GM12872 (cell line): ENCODE measurements around the gene RYR3.

Experiments
- TF ChIP-seq, protein P1 (sequence below): IDR thresholded peaks from 3 replicates; pipeline ENCODE4 v1.5.1; 2011; ENCODE audit warnings: low read depth, mild to moderate bottlenecking, low read length, moderate library complexity; ENCODE audit not compliant: insufficient read depth

RYR3 gene

DNA sequence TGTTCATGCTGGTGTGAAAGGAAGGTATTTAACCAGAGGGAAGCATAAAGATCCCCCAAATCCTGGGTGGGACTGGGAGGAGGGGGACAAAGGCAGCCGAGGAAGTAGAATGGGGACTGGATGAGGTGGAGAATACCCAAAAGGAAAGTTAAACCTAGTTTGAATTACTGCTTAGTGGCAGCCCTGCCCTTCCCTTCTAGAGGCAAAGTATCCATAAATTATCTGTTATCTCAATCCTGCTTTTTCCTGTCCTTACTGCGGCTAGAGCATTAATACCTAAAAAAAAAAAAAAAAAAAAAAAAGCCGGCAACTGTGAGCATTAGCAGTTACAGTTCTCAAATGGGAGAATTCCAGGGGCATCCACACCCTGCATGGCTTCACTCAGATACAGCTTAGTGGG, 139.0 kb downstream of the RYR3 start:
- TF ChIP-seq, protein P1, sequence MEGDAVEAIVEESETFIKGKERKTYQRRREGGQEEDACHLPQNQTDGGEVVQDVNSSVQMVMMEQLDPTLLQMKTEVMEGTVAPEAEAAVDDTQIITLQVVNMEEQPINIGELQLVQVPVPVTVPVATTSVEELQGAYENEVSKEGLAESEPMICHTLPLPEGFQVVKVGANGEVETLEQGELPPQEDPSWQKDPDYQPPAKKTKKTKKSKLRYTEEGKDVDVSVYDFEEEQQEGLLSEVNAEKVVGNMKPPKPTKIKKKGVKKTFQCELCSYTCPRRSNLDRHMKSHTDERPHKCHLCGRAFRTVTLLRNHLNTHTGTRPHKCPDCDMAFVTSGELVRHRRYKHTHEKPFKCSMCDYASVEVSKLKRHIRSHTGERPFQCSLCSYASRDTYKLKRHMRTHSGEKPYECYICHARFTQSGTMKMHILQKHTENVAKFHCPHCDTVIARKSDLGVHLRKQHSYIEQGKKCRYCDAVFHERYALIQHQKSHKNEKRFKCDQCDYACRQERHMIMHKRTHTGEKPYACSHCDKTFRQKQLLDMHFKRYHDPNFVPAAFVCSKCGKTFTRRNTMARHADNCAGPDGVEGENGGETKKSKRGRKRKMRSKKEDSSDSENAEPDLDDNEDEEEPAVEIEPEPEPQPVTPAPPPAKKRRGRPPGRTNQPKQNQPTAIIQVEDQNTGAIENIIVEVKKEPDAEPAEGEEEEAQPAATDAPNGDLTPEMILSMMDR, result no peak

DNA sequence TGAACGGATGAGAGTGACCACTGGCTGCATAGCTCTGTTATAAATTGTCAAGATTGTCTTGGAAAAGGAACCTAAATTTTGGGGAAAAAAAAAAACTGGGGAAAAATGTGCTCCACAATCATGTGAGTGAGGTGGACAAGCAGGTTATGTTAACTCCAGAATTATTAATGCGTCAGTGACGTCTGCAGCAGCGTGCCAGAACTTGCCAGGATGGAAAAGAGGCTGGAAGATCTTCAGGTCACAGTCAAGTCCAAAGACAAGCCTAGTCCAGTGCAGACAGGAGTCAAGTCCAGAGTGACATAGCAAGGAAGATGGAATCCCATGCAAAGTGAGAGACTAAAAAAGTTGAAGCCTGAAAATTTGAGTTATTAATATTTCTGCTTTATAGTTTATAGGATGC, 140.6 kb downstream of the RYR3 start:
- TF ChIP-seq, protein P1, result no peak

DNA sequence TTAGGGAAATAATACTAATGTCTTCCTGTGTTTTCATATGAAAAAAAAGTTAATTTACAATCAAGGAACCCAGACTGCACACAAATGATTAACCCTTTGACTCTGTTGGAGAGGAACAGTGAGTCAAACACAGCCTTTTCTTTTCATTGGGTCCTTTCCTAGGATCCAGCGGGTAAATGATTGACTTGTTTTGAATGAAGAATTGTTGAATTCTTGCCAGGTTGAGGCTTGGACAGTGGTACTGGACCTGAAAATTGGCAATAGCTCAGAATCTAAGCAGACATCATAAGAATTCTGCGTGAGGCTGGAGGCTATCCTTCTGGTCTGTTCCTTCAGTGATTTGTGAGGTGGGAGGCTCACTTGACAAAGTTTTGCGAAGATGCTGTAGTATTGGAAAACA, 143.0 kb downstream of the RYR3 start:
- TF ChIP-seq, protein P1, result no peak

DNA sequence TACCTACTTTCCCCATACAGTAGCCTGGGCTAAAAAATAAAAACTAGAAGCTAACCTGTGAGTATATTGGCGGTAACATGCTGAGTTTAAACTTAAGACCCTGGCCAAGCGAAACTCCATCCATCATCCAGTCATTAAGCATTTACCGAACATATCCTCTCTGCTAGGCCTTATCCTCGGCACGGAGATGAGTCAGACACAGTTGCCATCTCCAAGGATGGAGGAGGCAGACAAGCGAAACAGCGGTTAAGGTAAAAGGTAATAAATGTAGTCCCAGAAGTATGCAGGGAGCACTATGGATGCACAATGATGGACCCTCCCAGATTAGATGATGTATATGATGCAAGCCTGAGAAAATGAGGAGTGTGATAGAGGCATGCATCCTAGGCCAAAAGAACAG, 143.6 kb downstream of the RYR3 start:
- TF ChIP-seq, protein P1, result no peak

DNA sequence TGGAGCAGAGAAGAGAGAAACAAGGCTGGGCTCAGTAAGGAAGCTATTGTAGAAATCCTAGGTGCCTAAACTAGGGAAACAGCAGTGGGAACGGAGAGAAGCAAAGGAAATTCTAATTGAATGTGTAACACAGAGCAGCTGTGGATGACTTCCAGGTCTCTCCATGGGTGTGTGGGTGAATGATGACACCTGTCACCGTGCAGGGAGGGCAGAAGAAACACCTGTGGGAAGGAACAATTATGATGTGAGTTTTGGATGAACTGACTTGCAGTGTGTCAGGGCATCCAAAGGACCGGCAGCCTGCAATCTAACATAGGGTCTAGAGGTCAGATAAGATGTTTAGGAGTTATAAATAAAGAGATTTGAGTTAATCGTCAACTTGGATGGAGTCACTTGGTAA, 144.2 kb downstream of the RYR3 start:
- TF ChIP-seq, protein P1, result no peak

DNA sequence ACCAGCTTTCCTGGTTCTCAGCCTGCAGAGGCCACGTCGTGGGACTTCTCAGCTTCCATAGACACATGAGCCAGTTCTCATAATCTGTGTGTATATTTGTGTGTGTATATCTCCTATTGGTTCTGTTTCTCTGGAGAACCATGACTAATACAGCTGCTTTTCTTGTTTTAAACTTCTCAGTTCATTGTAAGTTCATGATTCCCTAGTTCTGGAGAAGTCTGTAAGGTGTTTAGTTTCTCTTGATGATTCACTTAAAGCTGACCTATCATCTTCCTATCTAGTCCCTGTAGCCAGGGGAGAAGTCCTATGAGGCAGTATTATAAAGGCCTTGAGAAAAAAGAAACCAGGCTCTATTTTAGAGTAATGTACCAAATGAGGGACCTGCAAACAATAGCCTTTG, 147.7 kb downstream of the RYR3 start:
- TF ChIP-seq, protein P1, result no peak

DNA sequence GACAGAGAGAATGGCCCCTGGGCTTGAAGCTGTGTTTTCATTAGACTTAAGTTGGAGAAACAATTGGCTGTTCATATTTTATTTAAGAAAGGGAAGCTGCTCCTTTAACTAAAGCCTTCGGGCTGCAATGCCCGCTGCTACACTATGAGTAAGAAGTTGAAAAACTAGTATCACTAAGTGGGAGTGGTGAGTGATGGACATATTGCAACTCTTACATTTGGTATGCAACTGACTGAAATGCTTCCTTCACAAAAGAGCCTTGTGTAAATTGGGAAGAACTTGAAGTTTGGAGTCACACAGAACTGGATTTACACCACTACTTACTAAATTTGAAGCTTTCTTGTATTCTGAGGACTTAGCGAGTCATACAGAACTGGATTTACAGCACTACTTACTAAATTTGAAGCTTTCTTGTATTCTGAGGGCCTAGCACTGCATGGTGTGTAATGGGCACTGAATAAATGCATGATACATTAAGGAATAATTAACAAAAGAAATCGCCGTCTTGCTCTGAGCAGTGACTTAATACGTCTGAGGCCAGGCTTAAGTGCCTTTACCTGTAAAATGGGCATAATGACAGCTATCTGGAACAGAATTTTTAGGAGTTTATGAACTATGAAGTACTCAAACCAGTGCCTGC, 149.5 kb downstream of the RYR3 start:
- TF ChIP-seq, protein P1, result no peak
